ENCODE results near the gene S100A3.
A peak's percentile ranks its signal among the peaks of the same experiment; 100 is the strongest.

S100A3 gene

GRCh38 chr1:153547560-153548551, 1.2 kb downstream of the S100A3 start:
- DNase-seq: no peak

DNA sequence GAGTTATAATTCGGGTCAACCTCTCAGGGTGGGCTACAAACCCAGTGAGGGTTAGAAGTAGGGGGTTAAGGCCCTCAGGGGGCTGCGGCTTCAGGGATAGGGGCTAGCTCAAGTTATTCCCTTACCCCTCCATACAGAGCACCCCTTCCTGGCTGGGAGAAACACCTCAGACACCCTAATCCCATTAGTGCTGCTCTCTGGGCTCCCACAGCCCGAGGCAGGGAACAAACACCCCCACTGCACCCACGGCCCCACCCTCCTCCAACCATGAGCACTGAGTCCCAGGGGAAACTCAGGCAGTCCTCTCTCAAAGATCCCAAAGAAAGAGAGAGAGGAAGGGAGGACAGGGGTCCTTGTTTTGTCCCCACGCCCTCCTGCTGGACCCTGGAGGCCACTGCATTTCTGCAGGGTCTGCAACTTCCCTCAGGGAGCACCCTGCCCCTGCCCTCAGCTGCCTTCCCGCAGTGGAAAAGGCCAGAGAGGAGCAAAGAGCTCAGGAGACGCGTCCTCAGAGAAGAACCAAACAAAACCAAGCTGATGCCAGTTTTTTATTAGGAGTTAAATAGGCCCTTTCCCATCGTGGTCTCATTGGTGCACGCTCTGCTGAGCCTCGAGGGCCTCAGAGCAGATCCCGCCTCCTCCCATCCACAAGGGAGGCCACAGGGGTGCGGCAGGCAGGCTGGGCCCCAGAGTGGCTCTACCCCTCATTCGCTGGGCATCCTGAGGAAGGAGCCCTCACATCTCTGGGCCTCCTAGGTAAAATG, 2.1 kb downstream of the S100A3 start:
- no peak for DNase-seq

GRCh38 chr1:153546371-153546770, 2.7 kb downstream of the S100A3 start:
- DNase-seq: no peak

GRCh38 chr1:153545067-153546055, 3.7 kb downstream of the S100A3 start, which contains the start of gene S100A4:
Gene S100A4 (minus strand): TSS chr1:153545806. CDS start chr1:153544794, 1,012 bp downstream.
- peak; percentile 87 for DNase-seq

DNA sequence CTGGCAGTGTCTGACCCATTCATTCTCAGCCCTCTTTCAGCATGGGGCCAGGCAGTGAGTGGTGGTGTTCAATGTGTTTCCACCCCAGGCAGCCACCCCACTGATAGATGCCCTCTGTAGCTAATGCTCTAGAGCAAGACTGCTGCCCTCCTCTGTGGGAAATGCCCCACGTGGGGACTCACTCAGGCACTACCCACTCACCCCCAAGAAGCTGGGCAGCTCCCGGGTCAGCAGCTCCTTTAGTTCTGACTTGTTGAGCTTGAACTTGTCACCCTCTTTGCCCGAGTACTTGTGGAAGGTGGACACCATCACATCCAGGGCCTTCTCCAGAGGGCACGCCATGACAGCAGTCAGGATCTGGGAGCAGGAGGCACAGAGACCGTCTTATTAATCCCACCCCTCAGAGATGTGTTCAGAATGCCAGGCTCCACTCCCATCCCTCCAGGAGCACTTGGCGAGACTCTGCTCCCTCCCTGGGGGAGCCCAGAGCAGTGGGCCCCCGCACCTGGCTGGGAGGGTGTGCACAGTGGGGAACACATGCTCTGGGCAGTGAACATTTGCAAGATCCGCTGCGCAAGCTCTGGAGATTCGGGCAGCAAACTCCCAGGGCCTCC, 4.5 kb downstream of the S100A3 start:
- DNase-seq: no peak

GRCh38 chr1:153543736-153544135, 5.3 kb downstream of the S100A3 start:
- DNase-seq: no peak

- no peak for DNase-seq
Measured at GRCh38 chr1:153542956-153543711, 5.9 kb downstream of the S100A3 start.

GRCh38 chr1:153541641-153542590, 7.1 kb downstream of the S100A3 start:
- no peak for DNase-seq

DNA sequence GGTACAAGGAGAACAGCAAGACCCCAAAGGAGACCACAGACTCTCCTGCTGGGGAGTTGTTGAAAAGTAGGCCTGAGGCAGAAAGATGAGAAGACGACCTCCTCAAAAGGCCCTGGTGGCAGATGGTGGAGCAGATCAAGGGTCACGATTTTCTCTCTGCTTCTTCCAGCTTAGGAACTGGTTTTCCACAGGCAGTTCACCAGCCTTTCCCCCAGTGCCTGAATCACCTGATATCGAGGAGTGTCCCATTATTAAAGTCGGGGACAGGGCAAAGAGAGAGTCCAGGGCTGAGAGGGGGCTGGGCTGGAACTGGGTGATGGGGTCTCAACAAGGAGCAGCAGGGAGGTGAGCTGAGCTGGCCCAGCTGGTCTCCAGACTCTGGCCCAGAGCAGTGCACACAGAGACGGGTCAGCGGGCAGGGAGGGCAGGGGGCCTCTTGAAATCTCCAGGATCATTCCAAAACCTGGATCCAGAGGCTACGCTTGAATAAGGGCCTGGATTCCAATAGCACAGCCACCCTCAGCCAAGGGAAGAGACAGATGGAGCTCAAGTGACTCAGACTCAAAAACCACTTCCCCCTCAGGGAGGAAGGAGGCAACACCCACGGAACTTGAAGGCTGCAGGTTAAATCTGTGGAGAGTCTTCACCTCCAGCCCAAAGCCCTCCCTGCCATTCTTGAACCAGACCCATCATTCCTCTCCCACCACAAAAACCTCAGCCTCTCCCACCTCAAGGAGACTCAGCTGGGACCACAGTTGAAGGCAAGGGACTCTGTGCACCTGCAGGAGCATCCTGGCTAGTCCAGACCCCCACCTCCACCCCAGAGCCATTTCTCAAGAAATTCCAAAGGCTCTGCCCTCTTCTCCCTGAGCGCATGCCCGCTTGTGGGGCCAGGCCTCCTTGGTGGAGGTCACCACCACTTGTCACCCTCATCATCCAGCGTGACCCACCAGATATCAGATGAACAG, 8.4 kb downstream of the S100A3 start, which contains the start of gene S100A5:
Gene S100A5 (minus strand): TSS at position 541 of the 968 bp plus-strand sequence. CDS start 743 bp downstream, outside the sequence.
- peak; percentile 65 for DNase-seq

DNA sequence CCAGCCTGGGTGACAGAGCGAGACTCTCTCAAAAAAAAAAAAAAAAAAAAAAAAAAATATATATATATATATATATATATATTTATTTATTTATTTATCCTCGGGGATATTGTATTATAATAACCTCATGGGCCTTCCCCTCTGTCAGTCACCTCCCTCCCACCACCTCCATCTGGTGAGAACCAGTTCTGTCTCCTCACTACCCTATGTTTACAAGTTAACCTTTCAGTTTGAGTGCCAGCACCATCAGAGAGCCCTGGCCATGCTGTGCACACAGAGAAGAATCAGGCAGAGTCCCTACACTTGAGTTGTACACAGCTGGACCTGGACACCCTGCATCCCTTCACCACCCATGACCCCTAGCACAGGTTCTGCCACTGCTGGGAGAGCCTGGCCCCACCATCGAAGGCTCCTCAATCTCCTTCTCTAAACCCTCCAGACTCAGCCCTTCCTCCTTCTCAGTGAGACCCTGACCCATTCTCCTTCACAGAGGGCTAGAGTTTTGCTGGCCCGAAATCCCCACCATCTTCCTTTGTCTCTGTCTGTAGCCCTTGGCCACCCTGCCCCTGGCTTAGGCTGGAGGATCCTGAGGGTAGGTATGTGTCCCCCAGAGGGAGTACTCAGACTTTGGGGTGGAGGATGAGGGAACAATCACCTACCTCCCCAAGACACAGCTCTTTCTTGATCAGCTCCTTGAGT, 9.5 kb downstream of the S100A3 start:
- DNase-seq: no peak

DNA sequence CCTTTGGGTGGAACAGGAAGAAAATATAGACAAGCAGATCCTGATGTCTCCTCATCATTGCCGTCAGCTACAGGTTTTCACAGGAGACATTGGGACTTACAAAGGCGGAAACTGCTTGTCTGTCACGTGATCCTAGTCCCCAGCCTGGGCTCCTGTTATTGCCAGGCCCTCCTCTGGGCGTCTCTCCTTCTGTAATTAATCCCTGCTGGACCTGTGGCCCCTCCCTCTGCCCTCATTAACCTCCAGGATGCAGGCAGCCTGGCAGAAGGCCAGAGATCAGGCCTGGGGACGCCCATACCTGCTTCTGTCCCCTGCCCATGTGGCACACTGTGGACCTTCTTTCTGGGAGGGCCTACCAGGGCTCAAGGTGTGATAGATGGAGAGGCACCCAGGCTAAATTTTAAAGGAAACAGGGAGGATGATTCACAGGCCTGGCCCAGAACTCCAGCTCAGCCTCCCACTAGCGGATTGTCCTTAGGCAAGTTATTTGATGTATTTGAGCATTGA, 10.7 kb downstream of the S100A3 start:
- no peak for DNase-seq

- no peak for DNase-seq
Measured at GRCh38 chr1:153537376-153537730, 11.7 kb downstream of the S100A3 start.

DNA sequence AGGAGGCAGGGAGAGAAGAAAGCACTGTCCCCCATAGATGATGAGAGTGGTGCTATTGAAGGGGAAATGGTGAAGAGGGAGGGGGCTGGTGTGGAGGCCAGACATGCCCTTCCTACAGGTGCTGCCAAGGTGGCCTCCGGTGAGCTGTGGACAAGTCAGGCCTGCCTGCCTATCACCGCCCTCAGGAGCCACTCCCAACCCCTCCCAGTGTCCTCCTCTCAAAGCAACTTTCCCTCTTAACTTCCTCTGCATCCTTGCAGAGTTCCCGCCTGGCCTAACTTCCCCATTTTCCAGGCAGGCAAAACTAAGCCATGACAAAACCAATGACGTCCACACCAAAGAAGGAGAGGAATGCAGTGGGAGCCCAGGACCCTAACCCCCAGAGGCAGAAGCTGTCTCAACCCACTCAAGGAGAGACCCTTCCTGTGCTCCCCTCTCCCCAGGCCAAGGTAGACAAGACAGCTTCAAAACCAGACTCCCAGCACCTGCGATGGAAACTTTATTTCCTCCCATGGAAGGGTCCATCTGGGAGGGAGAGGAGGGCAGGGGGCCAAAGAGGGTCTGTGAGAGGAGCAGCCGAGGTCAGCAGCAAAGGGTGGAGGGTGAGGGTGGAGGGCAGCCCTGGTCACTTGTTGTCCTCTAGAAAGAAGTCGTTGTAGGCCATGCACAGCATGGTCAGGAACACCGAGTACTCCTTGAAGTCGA, 12.2 kb downstream of the S100A3 start:
- DNase-seq: peak; percentile 14

GRCh38 chr1:153536012-153536670, 12.9 kb downstream of the S100A3 start:
- peak; percentile 93 for DNase-seq

DNA sequence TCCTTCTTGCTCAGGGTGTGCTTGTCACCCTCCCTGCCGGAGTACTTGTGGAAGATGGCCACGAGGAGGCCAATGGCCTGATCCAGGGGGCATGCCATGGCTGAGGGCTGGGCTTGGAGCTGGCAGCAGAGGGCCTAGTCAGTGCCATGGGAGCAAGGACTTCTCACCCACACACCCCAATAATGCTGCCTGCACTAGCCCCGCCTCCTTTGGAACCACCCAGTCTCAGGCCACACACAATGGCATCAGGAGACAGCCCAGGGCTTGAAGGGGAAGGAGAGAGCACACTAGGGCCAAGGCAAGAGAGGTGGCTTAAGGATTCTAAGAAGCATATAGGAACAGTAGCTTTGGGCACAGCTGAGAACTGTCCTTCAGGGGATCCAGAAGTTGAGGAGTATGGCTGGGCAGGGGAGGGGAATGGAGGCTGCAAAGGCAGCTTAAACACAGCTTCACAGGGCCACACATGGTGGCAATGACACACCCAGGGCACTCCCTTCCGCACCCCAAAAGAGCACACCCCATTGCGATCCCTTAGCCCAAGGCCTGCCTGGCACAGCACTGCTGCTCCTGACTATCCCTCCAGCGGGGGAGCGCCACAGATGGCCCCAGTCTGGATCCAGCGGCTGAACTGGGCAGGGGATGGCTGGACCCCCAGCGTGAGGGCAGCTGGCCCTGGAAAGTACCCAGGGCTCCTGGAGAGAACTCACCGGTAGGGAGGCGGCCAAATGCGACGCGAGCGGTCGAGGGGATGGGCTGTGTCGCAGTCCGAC, 13.6 kb downstream of the S100A3 start, which contains the start of gene S100A6:
Gene S100A6 (minus strand): TSS at position 750 of the 770 bp plus-strand sequence. CDS start 652 bp downstream, at position 98.
- DNase-seq: peak; percentile 72

- DNase-seq: no peak
Measured at GRCh38 chr1:153534925-153535241, 14.2 kb downstream of the S100A3 start.

Data from HCEC 1CT (cell line).